Measurements from ENCODE around the gene RXRA. TPM values are rescaled to one million over a fixed set of nuclear protein-coding genes. Genes with fewer than 3 reads are reported as not detected.

Gene RXRA
- total and polyA plus RNA-seq, 2 donors (not counting 1 experiment from before 2014, with no cell fraction given) = 2.6 to 6.8 TPM

- Histone ChIP-seq H3K9me3 (ENCODE audit: control extremely low read depth in 1 of 3, control insufficient read depth in 2 of 3, insufficient read depth in 1 of 3, low read length in 2 of 3) (peaks cover 0 to 7% (median 0%) of the 10 kb centered on the region in 3 donors), H4K20me1 (ENCODE audit: control insufficient read depth, insufficient read depth, low read length, poor library complexity, severe bottlenecking) (no peaks in the 10 kb centered on the region), H3K4me1 (ENCODE audit: control insufficient read depth in 2 of 2, insufficient read depth in 2 of 2, low read length in 2 of 2) (no peaks in the 10 kb centered on the region), H3K36me3 (replicated peaks in 1 of 2; ENCODE audit: control extremely low read depth in 1 of 2, control insufficient read depth in 1 of 2, extremely low read depth in 1 of 2, insufficient read depth in 2 of 2, low read length in 1 of 2) (peaks cover 0 to 4% of the 10 kb centered on the region in 2 experiments), H3K9ac (ENCODE audit: low read length) (no peak overlapping the region), H3K79me2 (ENCODE audit: control insufficient read depth, insufficient read depth, low read length) (no peaks in the 10 kb centered on the region), H3K4me2 (replicated peaks; ENCODE audit: low read depth, low read length, poor library complexity, severe bottlenecking) (no peak overlapping the region), H3K27ac (ENCODE audit: low read length in 2 of 2) (no peak overlapping the region), H3K4me3 (ENCODE audit: control extremely low read depth in 1 of 5, extremely low read depth in 1 of 5, insufficient read depth in 1 of 5, low read depth in 2 of 5, low read length in 4 of 5) (no peak overlapping the region), H2AFZ (ENCODE audit: insufficient read depth, low read depth, low read length, poor library complexity, severe bottlenecking) (no peak overlapping the region), H3K27me3 (replicated peaks in 1 of 4; ENCODE audit: control extremely low read depth in 1 of 4, control insufficient read depth in 3 of 4, insufficient read depth in 4 of 4, low read length in 3 of 4) (no peaks in the 10 kb centered on the region)
- ATAC-seq (ENCODE audit: low read depth) = no peak
- POLR2A ChIA-PET = no interaction called here
- no peak for DNase-seq
- WGBS (ENCODE audit: insufficient coverage) = 87% methylated on average over 8 of the region's 10 CpGs
- Mint-ChIP-seq H3K4me1 (no peaks in the 10 kb centered on the region), H3K27ac (no peak overlapping the region), H3K27me3 (no peaks in the 10 kb centered on the region), H3K9me3 (ENCODE audit: insufficient read depth) (no peaks in the 10 kb centered on the region), H3K4me3 (no peak overlapping the region)
- CTCF ChIA-PET = no interaction called here
- TF ChIP-seq CTCF (IDR thresholded peaks at IDR 0.05) = no peak
- no peak for TF ChIP-seq EZH2 (IDR thresholded peaks at IDR 0.05; ENCODE audit: borderline replicate concordance, insufficient read depth, low read depth, low read length, poor library complexity, severe bottlenecking)
- intact Hi-C loops (cut with micrococcal nuclease) = no loop called here
Observed at GRCh38 chr9:134419684-134420076, 93.4 kb downstream of the RXRA start.

- Mint-ChIP-seq H3K4me3 (no peak overlapping the region), H3K9me3 (ENCODE audit: insufficient read depth) (no peaks in the 10 kb centered on the region), H3K27me3 (no peaks in the 10 kb centered on the region), H3K4me1 (no peaks in the 10 kb centered on the region), H3K27ac (no peak overlapping the region)
- H2AFZ ChIP-seq (ENCODE audit: insufficient read depth, low read depth, low read length, poor library complexity, severe bottlenecking) = no peak overlapping the region
- no peak overlapping the region for H3K27ac ChIP-seq (ENCODE audit: low read length in 2 of 2)
- 94% methylated on average over 14 of the region's 18 CpGs for WGBS (ENCODE audit: insufficient coverage)
- H3K9me3 ChIP-seq (ENCODE audit: control extremely low read depth in 1 of 3, control insufficient read depth in 2 of 3, insufficient read depth in 1 of 3, low read length in 2 of 3) = peaks cover 0 to 7% (median 0%) of the 10 kb centered on the region in 3 donors
- no peak for TF ChIP-seq EZH2 (IDR thresholded peaks at IDR 0.05; ENCODE audit: borderline replicate concordance, insufficient read depth, low read depth, low read length, poor library complexity, severe bottlenecking)
- TF ChIP-seq CTCF (IDR thresholded peaks at IDR 0.05) = no peak
- H4K20me1 ChIP-seq (ENCODE audit: control insufficient read depth, insufficient read depth, low read length, poor library complexity, severe bottlenecking) = no peaks in the 10 kb centered on the region
- no peak for ATAC-seq (ENCODE audit: low read depth)
- CTCF ChIA-PET = interaction anchor here (0.6 to 0.8 kb wide), 2 partner anchors 23 to 319 kb away, joined by 3 read pairs; no protein-coding TSS in a partner anchor
- no peak overlapping the region for H3K4me2 ChIP-seq (replicated peaks; ENCODE audit: low read depth, low read length, poor library complexity, severe bottlenecking)
- no peak overlapping the region for H3K9ac ChIP-seq (ENCODE audit: low read length)
- H3K79me2 ChIP-seq (ENCODE audit: control insufficient read depth, insufficient read depth, low read length) = no peaks in the 10 kb centered on the region
- peaks cover 0 to 4% of the 10 kb centered on the region in 2 experiments for H3K36me3 ChIP-seq (replicated peaks in 1 of 2; ENCODE audit: control extremely low read depth in 1 of 2, control insufficient read depth in 1 of 2, extremely low read depth in 1 of 2, insufficient read depth in 2 of 2, low read length in 1 of 2)
- POLR2A ChIA-PET = no interaction called here
- intact Hi-C loops (cut with micrococcal nuclease) = no loop called here
- DNase-seq = no peak
- no peaks in the 10 kb centered on the region for H3K27me3 ChIP-seq (replicated peaks in 1 of 4; ENCODE audit: control extremely low read depth in 1 of 4, control insufficient read depth in 3 of 4, insufficient read depth in 4 of 4, low read length in 3 of 4)
- no peak overlapping the region for H3K4me3 ChIP-seq (ENCODE audit: control extremely low read depth in 1 of 5, extremely low read depth in 1 of 5, insufficient read depth in 1 of 5, low read depth in 2 of 5, low read length in 4 of 5)
- H3K4me1 ChIP-seq (ENCODE audit: control insufficient read depth in 2 of 2, insufficient read depth in 2 of 2, low read length in 2 of 2) = no peaks in the 10 kb centered on the region
Observed at GRCh38 chr9:134420281-134420845, 94.1 kb downstream of the RXRA start.
